ENCODE measurements around the gene CPNE4.

The CPNE4 gene

DNA sequence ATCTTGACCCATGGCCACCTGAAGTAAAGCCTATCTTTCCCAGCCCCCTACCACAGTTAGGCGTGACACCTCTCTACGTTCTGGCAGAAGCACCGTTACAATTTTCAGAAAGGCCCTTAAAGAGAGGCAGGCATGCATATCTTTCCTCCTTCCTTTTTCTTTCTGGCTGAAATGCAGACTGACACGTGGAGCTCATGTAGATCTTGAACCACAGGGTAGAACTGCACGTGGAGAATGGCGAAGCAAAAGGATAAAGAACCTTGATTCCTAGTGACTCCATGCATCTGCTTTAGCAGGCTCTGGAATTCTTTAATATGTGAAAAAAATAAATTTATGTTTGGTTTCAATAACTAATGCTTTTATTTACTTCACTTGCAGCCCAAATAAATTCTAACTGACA, 166.6 kb downstream of the CPNE4 start:
- DNase-seq = no peak

DNA sequence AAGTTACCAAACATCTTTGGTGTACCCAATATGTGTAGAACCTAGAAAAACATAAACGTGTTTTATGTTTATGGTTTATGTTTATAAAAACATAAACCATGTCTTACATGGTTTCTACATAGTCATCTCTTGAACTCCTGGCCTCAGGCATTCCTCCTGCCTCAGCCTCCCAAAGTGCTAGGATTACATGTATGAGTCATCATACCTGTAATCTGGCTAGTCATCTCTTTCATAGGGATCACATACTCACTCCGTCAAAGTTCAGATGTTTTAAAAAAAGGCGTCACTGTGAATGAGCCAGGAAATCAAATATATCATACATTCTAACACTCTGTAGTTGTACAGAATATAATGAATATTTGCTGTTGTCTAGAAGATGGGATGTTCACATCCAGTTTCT, 178.6 kb downstream of the CPNE4 start:
- no peak for DNase-seq

- no peak for DNase-seq
These were observed 184.6 kb downstream of the CPNE4 start for GRCh38 chr3:131850223-131850622.

- DNase-seq = no peak
These were observed 185.2 kb downstream of the CPNE4 start for GRCh38 chr3:131849616-131850015.

DNA sequence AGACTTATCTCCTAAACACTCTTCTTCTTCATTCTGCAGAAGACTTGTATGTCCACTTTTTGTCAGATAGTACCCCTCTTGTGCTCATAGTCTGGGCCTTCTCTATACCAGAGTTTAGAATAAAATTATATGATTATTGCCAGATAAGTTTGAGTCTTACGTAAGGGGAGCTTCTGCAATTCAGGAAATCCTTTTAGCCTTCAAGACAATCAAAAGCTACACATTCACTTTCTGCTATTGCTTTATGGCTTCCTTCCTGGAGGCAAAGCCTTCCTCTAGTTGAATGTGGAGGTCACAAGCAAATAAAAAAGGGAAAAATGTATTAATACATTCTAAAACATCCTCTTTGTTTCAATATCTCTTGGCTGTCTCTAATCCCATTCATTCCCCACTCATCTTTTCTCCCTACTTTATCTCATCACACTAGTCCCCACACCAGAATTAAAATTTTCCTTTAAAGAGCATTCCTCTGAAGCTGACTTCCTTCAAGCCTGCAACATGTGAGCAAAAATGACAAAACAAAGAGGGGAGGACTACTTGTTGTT, 186.8 kb downstream of the CPNE4 start:
- peak; percentile 4 for DNase-seq

GRCh38 chr3:131846296-131846924, 188.4 kb downstream of the CPNE4 start:
- DNase-seq = no peak

GRCh38 chr3:131843174-131843573, 191.6 kb downstream of the CPNE4 start:
- DNase-seq = no peak

DNA sequence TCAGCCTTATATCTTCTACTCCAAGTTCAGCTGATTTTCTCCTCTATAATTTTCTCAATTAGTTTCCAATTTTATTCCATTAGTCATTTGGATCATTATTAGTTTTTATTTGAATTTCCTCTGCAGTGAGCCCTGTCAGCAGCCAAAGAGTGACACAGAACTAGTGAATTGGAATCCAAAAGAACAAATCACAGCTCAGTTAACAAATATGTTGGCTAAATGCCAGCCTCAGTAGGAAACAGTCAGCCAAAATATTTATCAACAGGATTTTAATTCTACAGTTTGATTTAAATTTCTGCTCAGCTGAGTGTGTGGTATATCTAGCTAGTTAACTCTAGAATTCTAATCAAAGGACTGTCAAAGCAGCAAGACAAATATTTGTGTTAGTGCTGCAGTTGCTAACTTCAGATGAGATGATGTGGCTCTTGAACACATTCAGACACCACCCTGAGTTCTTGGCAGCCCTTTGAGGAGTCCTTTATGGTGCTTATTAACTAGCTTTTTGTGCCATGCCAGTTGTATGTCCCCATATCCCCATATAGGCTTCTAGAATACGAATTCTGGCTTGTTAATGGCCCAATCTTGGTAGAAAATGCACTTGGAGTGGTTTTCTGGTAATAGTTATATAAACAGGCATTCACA, 194.5 kb downstream of the CPNE4 start:
- no peak for DNase-seq

GRCh38 chr3:131835906-131836305, 198.9 kb downstream of the CPNE4 start:
- DNase-seq = no peak

DNA sequence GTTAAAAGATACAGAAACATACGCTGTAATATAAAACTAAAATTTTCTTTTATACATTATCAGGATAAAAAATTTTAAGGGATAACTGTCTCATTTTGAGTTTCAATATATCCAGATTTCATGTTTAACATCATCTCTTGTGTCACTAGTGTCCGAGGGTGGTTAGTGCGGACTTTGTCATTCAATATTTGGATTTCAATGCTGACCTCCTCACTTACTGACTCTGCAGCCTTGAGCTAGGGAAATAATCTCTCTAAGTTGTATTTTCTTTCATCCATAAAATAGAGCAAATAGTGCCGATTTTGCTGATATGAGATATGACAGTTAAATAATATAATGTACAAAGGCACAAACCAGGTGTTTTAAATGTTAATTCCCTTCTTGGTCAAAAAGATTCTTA, 203.2 kb downstream of the CPNE4 start:
- no peak for DNase-seq

GRCh38 chr3:131821191-131821762, 213.5 kb downstream of the CPNE4 start:
- DNase-seq = no peak

- no peak for DNase-seq
These were observed 215.3 kb downstream of the CPNE4 start for GRCh38 chr3:131819381-131820055.

DNA sequence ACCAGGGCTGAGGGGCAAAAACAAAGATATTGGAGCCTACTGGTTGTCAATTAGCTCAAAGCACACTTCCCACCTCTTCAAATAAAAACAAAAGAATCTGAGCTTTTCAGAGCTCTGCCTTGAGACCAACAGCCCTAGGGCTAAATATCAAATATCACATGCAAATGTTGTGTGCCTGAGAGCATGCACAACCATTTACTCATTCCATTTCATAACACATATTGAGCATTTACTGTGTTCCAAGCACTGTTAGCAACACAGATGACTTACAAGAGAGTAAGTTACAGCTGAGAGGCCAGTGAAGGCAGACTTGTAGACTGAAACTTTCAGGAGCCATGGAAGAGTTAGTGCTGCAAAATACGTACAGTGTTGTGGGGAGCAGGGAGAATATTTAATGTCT, 222.4 kb downstream of the CPNE4 start:
- DNase-seq = no peak

GRCh38 chr3:131811481-131811880, 223.3 kb downstream of the CPNE4 start:
- DNase-seq = no peak

GRCh38 chr3:131807822-131808221, 227.0 kb downstream of the CPNE4 start:
- DNase-seq = no peak

GRCh38 chr3:131806736-131807135, 228.1 kb downstream of the CPNE4 start:
- DNase-seq = no peak

DNA sequence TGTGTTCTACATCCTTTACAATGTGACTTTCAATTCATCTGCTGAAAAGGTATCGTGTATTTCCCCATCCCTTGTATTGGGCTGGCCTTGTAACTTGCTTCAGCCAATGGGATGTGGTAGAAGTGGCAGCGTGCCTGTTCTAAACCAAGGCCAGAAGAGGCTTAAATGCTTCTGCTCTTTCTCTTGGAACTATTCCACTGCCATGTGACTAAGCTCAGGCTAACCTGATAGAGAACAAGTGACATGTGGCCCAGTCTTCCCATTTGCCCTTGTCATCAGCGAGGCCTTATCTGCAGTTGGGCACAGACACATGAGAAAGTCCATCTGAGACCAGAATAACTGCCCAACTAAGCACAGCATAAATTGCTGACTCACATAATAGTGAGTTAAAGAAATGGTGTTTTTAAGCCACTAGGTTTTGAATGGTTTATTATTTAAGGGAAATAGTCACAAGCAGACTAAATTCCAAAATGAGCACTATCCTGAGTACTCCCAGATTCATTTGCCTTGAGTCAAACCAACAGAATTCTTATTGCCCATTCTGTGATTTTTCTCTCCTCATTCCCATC, 230.2 kb downstream of the CPNE4 start:
- no peak for DNase-seq

DNA sequence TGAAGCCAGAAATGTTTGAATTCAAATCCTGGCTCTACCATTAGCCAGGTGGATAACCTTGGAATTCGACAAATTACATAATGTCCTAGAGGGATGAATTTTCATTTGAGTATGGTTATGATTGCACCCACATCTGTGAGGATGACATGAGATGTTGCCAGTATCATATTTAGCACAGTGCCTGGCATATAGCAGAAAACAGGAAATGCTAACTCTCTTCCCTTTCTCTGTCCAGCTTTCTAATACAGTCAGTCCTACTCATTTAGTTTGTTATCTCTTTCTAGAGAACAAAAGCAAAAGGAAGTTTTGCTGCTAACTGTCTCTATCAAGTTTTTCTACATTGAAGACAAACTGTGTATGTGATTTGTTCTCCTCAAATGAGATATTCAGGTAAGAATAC, 231.7 kb downstream of the CPNE4 start:
- peak; percentile 22 for DNase-seq

GRCh38 chr3:131802029-131802428, 232.8 kb downstream of the CPNE4 start:
- peak; percentile 6 for DNase-seq

- no peak for DNase-seq
These were observed 233.2 kb downstream of the CPNE4 start for GRCh38 chr3:131801566-131801965.

DNA sequence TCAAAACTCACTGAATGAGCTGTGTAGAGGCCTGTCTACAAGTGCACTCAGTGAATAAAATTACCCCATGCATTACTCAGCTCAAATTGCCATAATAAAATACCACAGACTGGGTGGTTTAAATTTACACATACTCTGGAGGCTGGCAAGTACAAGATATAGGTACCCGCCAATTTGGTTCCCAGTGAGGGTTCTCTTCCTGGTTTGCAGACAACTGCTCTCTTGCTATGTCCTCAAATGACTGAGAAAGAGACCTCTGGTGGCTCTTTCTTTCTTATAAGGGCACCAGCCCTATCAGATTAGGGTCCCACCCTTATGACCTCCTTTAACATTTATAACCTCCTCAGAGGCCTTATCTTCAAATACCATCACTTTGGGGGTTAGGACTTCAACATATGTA, 237.0 kb downstream of the CPNE4 start:
- no peak for DNase-seq

DNA sequence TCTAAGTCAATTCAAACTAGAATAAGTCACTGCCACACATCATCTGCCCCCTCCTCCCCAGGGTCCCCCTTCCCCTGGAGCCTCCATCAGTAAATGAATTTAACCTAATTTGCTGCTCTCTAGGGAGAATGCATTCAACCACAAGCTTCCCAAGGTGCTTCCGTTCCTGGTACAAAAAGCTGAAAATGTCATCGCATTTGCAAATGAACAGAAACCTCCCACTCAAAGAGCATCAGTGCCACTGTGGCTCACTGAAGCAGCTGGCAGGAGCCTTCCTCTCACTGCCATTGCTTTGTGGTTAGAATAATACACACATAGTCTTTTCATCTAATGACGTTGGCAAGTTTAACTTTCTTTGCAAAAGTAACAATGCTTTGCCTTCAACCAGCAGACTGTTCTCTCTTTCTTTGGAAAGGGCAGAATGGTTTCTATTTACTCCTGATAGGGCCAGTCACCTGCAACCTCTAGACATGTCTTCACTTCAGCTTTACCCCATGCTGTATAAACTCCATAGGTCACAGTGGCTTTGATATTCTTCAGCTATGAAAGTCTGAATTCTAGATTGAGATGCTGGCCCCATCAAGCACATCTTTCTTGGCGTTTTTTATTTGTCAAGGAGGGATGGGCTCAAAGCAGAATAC, 238.1 kb downstream of the CPNE4 start:
- no peak for DNase-seq

- DNase-seq = no peak
These were observed 238.7 kb downstream of the CPNE4 start for GRCh38 chr3:131796111-131796510.
